Neural cell (in vitro differentiated cells): ENCODE data around the gene S100B. TPM values are rescaled to one million over a fixed set of nuclear protein-coding genes. Genes with fewer than 3 reads are reported as not detected.

Source experiments
- H2AFZ ChIP-seq: fragments of 200-600, 300-800 bp; sonication (generic), shearing (Covaris generic); 2 replicates; pipeline ENCODE4 v1.6.0; 2014; ENCODE audit warnings: low read depth, mild to moderate bottlenecking, antibody characterized with exemption, low read length, moderate library complexity
- H3F3A ChIP-seq: fragments of 200-600 bp; shearing (Covaris generic); 2 replicates; pipeline ENCODE4 v1.6.1; 2016; ENCODE audit warnings: mild to moderate bottlenecking, moderate library complexity, mixed read lengths, antibody characterized with exemption, low read length; ENCODE audit not compliant: insufficient read depth, poor library complexity, severe bottlenecking
- H3K27ac ChIP-seq: fragments of 200-600, 300-800 bp; sonication (generic), shearing (Covaris generic); 2 replicates; pipeline ENCODE4 v1.5.1; 2014; ENCODE audit warnings: mild to moderate bottlenecking, low read length, moderate library complexity
- H3K27me3 ChIP-seq: fragments of 300-800, 200-600 bp; sonication (generic), shearing (Covaris generic); 2 replicates; pipeline ENCODE4 v1.6.0; 2014; ENCODE audit warnings: mild to moderate bottlenecking, low read depth, low read length, moderate library complexity; ENCODE audit not compliant: insufficient read depth
- H3K36me3 ChIP-seq: fragments of 300-800, 200-600 bp; sonication (generic), shearing (Covaris generic); 2 replicates; pipeline ENCODE4 v1.5.1; 2014; ENCODE audit warnings: mild to moderate bottlenecking, antibody characterized with exemption, low read length, moderate library complexity; ENCODE audit not compliant: insufficient read depth
- H3K4me2 ChIP-seq: fragments of 300-800, 200-600 bp; sonication (generic), shearing (Covaris generic); 2 replicates; pipeline ENCODE4 v1.6.0; 2014; ENCODE audit warnings: mild to moderate bottlenecking, low read length
- H3K4me3 ChIP-seq: fragments of 300-800, 200-600 bp; sonication (generic), shearing (Covaris generic); 2 replicates; pipeline ENCODE4 v1.5.1; 2014; ENCODE audit warnings: mild to moderate bottlenecking, low read length, moderate library complexity
- H3K79me2 ChIP-seq: fragments of 200-600 bp; shearing (Covaris generic); replicated peaks from 2 replicates; pipeline ENCODE4 v1.6.0; 2014; ENCODE audit warnings: mild to moderate bottlenecking, low read length, moderate library complexity; ENCODE audit not compliant: insufficient read depth
- H3K9ac ChIP-seq: fragments of 300-800, 200-600 bp; sonication (generic), shearing (Covaris generic); 2 replicates; pipeline ENCODE4 v1.6.1; 2016; ENCODE audit warnings: mild to moderate bottlenecking, low read length, mixed read lengths
- H3K9me2 ChIP-seq: fragments of 200-600 bp; shearing (Covaris generic); 2 replicates; pipeline ENCODE4 v1.6.1; 2016; ENCODE audit warnings: mild to moderate bottlenecking, low read length, mixed read lengths; ENCODE audit not compliant: insufficient read depth
- H3K9me3 ChIP-seq: fragments of 200-600, 300-800 bp; sonication (generic), shearing (Covaris generic); 2 replicates; pipeline ENCODE4 v1.6.1; 2016; ENCODE audit warnings: mild to moderate bottlenecking, mixed run types, low read length, moderate library complexity, mixed read lengths
- H4K20me1 ChIP-seq: fragments of 200-600 bp; shearing (Covaris generic); 2 replicates; pipeline ENCODE4 v1.6.1; 2016; ENCODE audit warnings: mild to moderate bottlenecking, mixed run types; ENCODE audit not compliant: insufficient read depth
- EP300 ChIP-seq: fragments of 450-650 bp; conservative IDR thresholded peaks from 2 replicates; pipeline ENCODE4 v1.6.1; 2014; ENCODE audit warnings: antibody characterized with exemption, mild to moderate bottlenecking, moderate library complexity; ENCODE audit not compliant: poor library complexity, severe bottlenecking
- EZH2 ChIP-seq: fragments of 200-600, 300-800 bp; shearing (Covaris generic), sonication (generic); IDR thresholded peaks from 2 replicates; pipeline ENCODE4 v1.6.1; 2014; ENCODE audit warnings: antibody characterized with exemption, low read length, borderline replicate concordance, mild to moderate bottlenecking; ENCODE audit not compliant: insufficient read depth, poor library complexity, severe bottlenecking
- MXI1 ChIP-seq: fragments of 450-650 bp; conservative IDR thresholded peaks from 2 replicates; pipeline ENCODE4 v1.6.1; 2014; ENCODE audit warnings: antibody characterized with exemption, mild to moderate bottlenecking; ENCODE audit not compliant: poor library complexity, severe bottlenecking
- POLR2AphosphoS5 ChIP-seq: IDR thresholded peaks from 2 replicates; pipeline ENCODE4 v1.6.1; 2012
- RAD21 ChIP-seq: fragments of 450-650 bp; conservative IDR thresholded peaks from 2 replicates; pipeline ENCODE4 v1.6.1; 2014; ENCODE audit warnings: antibody characterized with exemption, mild to moderate bottlenecking, moderate library complexity
- SMC3 ChIP-seq: fragments of 450-650 bp; conservative IDR thresholded peaks from 2 replicates; pipeline ENCODE4 v1.6.1; 2014; ENCODE audit warnings: antibody characterized with exemption, mild to moderate bottlenecking, moderate library complexity; ENCODE audit not compliant: poor library complexity
- TAF1 ChIP-seq: IDR thresholded peaks from 2 replicates; pipeline ENCODE4 v1.6.1; 2012; ENCODE audit warnings: low read depth
- polyA minus RNA-seq: library from RNA; depleted of rRNA, polyadenylated mRNA; stranded (reverse); fragments of >200 nt; gene quantifications from 2 replicates; pipeline ENCODE4 v1.2.3, GENCODE V29; 2014
- polyA plus RNA-seq: library from polyadenylated mRNA; depleted of rRNA; stranded (reverse); fragments of >200 nt; gene quantifications from 2 replicates; pipeline ENCODE4 v1.2.3, GENCODE V29; 2014
- TF ChIP-seq, protein P1 (sequence below): IDR thresholded peaks from 2 replicates; pipeline ENCODE4 v1.6.1; 2012; ENCODE audit warnings: borderline replicate concordance
- TF ChIP-seq, protein P2 (sequence below): fragments of 450-650 bp; IDR thresholded peaks from 2 replicates; pipeline ENCODE4 v1.5.1; 2014; ENCODE audit warnings: antibody characterized with exemption, mild to moderate bottlenecking, moderate library complexity; ENCODE audit not compliant: poor library complexity, severe bottlenecking

The S100B gene
- polyA plus RNA-seq (1.4 TPM in 1 of 2 replicates, not detected in the other), polyA minus RNA-seq (not detected in 2 replicates)

DNA sequence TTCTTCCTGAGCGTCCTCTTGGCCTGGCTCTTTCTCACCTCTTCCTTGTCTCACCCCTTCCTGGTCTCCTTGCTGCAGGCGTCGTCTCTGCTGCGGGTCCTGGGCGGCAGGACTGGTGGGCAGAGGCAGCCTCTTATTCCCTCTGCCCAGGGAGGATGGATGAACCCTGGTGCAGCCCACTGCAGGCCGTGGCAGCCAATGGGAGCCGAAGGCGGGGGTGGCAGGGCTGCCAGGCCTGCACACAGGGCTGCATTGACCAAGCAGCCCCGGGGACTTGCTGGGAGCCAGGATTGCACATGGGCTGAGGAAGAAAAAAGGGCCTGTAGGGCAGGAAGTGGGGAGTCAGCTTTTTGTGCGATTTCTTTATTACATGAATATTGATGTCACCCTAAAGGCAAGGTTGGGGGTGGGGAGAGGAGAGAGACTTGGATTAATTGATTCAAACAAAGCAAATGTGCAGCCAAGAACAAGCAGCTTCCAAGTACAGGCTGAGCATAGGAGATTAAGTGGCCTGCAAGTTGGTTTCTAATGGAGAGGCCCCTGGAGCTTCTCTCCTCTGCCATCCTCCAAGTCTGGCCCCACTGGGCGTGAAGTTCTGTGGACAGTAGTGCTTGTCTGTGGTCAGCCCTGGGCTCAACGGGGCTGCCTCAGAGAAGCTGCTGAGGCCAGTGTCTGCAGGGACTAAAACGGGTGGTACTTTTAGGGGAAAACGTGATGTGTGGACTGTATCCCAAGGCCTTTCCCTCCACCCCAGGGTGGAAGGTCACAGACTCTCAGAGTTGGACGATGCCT, at the start of gene S100B:
Gene S100B (minus strand): TSS at position 108 of the 792 bp plus-strand sequence. CDS start 2,667 bp downstream, outside the sequence.
- Histone ChIP-seq H2AFZ (no peak within 1 kb of the TSS), H3K9me2 (no peaks in the 10 kb centered on the region), H3K36me3 (no peaks in the 10 kb centered on the region), H3K9ac (no peak within 1 kb of the TSS), H3K27ac (no peak within 1 kb of the TSS), H4K20me1 (no peaks in the 10 kb centered on the region), H3F3A (no peaks in the 10 kb centered on the region), H3K79me2 (no peaks in the 10 kb centered on the region), H3K4me2 (no peak within 1 kb of the TSS), H3K27me3 (no peaks in the 10 kb centered on the region), H3K4me3 (no peak within 1 kb of the TSS), H3K9me3 (no peaks in the 10 kb centered on the region)
- TF ChIP-seq RAD21 (no peak), TAF1 (no peak), EP300 (no peak), SMC3 (no peak), EZH2 (no peak), MXI1 (no peak), POLR2AphosphoS5 (no peak)
- TF ChIP-seq, protein P1, sequence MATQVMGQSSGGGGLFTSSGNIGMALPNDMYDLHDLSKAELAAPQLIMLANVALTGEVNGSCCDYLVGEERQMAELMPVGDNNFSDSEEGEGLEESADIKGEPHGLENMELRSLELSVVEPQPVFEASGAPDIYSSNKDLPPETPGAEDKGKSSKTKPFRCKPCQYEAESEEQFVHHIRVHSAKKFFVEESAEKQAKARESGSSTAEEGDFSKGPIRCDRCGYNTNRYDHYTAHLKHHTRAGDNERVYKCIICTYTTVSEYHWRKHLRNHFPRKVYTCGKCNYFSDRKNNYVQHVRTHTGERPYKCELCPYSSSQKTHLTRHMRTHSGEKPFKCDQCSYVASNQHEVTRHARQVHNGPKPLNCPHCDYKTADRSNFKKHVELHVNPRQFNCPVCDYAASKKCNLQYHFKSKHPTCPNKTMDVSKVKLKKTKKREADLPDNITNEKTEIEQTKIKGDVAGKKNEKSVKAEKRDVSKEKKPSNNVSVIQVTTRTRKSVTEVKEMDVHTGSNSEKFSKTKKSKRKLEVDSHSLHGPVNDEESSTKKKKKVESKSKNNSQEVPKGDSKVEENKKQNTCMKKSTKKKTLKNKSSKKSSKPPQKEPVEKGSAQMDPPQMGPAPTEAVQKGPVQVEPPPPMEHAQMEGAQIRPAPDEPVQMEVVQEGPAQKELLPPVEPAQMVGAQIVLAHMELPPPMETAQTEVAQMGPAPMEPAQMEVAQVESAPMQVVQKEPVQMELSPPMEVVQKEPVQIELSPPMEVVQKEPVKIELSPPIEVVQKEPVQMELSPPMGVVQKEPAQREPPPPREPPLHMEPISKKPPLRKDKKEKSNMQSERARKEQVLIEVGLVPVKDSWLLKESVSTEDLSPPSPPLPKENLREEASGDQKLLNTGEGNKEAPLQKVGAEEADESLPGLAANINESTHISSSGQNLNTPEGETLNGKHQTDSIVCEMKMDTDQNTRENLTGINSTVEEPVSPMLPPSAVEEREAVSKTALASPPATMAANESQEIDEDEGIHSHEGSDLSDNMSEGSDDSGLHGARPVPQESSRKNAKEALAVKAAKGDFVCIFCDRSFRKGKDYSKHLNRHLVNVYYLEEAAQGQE: no peak
- TF ChIP-seq, protein P2, sequence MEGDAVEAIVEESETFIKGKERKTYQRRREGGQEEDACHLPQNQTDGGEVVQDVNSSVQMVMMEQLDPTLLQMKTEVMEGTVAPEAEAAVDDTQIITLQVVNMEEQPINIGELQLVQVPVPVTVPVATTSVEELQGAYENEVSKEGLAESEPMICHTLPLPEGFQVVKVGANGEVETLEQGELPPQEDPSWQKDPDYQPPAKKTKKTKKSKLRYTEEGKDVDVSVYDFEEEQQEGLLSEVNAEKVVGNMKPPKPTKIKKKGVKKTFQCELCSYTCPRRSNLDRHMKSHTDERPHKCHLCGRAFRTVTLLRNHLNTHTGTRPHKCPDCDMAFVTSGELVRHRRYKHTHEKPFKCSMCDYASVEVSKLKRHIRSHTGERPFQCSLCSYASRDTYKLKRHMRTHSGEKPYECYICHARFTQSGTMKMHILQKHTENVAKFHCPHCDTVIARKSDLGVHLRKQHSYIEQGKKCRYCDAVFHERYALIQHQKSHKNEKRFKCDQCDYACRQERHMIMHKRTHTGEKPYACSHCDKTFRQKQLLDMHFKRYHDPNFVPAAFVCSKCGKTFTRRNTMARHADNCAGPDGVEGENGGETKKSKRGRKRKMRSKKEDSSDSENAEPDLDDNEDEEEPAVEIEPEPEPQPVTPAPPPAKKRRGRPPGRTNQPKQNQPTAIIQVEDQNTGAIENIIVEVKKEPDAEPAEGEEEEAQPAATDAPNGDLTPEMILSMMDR: no peak

DNA sequence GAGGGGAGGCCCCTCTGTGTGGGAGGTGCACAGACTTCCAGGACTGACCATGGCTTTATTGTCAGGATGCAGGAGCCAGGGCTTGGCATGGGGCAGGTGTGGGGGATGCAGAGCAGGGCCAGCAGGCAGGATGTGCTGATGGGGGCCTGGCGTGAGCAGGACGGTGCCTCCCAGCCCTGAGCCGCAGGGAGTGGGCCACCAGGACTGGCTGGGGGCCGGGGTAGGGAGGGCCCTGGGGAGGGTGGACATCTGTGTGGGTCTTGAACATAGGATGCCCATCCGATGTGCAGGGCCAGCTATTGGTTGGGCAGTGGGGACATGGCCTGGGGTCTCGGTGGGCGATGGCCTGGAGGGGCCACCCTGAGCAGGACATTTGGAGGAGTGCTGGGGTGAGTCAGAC, 46.2 kb upstream of the S100B start:
- Histone ChIP-seq H2AFZ (no peak overlapping the region), H3K9me2 (no peaks in the 10 kb centered on the region), H3K9ac (no peak overlapping the region), H3K4me3 (no peak overlapping the region), H4K20me1 (no peaks in the 10 kb centered on the region), H3K4me2 (no peak overlapping the region), H3K36me3 (peaks cover 33% of the 10 kb centered on the region), H3K27ac (no peak overlapping the region), H3F3A (no peaks in the 10 kb centered on the region), H3K9me3 (peaks cover 4% of the 10 kb centered on the region), H3K79me2 (peaks cover 4% of the 10 kb centered on the region), H3K27me3 (no peaks in the 10 kb centered on the region)
- TF ChIP-seq, protein P1: no peak
- no peak for TF ChIP-seq POLR2AphosphoS5
- no peak for TF ChIP-seq MXI1
- TF ChIP-seq, protein P2: no peak
- TF ChIP-seq TAF1: no peak
- TF ChIP-seq SMC3: no peak
- TF ChIP-seq EP300: no peak
- TF ChIP-seq RAD21: no peak
